ENCODE measurements around the gene ITPR2. TPM values are rescaled to one million over a fixed set of nuclear protein-coding genes. Genes with fewer than 3 reads are reported as not detected.

Gene ITPR2
- total and polyA plus RNA-seq, 2 experiments from 2014 or later, result 5.0 to 9.1 TPM

DNA sequence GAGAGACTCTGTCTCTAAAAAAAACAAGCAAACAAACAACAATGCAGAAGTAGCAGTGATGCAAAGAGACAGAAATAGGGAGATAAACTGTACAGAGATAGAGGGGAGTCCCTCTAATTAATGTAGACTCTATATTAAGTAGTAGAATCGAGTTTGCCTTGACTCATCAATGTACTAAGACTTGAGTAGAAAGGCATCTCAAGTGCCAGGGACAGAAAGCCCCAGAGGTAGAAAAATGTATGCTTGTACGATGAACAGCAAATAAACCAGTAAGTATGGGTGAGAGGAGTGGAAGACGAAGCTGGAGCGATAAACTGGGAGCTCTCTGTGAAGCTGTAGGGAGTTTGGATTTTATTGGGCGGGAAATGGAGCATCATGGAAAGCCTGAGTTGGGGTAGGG lies 429.4 kb downstream of the ITPR2 start:
- H3K4me3 ChIP-seq, result no peak overlapping the region
- TF ChIP-seq EZH2phosphoT487 (IDR thresholded peaks at IDR 0.05; ENCODE audit: insufficient read depth, low read depth) (no peak), EZH2 (IDR thresholded peaks at IDR 0.05; ENCODE audit: insufficient read depth, poor library complexity, severe bottlenecking) (no peak)
- H2AFZ ChIP-seq, result no peak overlapping the region
- no peak for DNase-seq
- H3K27ac ChIP-seq, result no peak overlapping the region
- no peaks in the 10 kb centered on the region for H3K9me2 ChIP-seq (ENCODE audit: insufficient read depth)
- H3K79me2 ChIP-seq (ENCODE audit: insufficient read depth), result no peaks in the 10 kb centered on the region
- H3K4me1 ChIP-seq (ENCODE audit: insufficient read depth), result no peaks in the 10 kb centered on the region
- H3K9ac ChIP-seq, result no peak overlapping the region
- no peaks in the 10 kb centered on the region for H3K9me3 ChIP-seq (ENCODE audit: low read depth)
- no peaks in the 10 kb centered on the region for H4K20me1 ChIP-seq (ENCODE audit: insufficient read depth)
- H3K4me2 ChIP-seq (ENCODE audit: unreplicated experiment), result no peak overlapping the region
- in situ Hi-C loops (cut with MboI), result no loop called here
- H3K27me3 ChIP-seq (replicated peaks; ENCODE audit: insufficient read depth), result no peaks in the 10 kb centered on the region
- WGBS, 2 experiments (ENCODE audit: low coverage in 1 of 2, low lambda C conversion rate in 2 of 2, missing lambda C conversion rate in 2 of 2), result 92 to 93% methylated on average over 5 of the region's 5 CpGs
- H3K36me3 ChIP-seq (ENCODE audit: low read depth), result no peaks in the 10 kb centered on the region
- no peaks in the 10 kb centered on the region for H3F3A ChIP-seq (ENCODE audit: insufficient read depth)

- Histone ChIP-seq H3K4me3 (no peak overlapping the region), H2AFZ (no peak overlapping the region), H3K9me2 (ENCODE audit: insufficient read depth) (no peaks in the 10 kb centered on the region), H3K4me2 (ENCODE audit: unreplicated experiment) (no peak overlapping the region), H3K36me3 (ENCODE audit: low read depth) (no peaks in the 10 kb centered on the region), H3K4me1 (ENCODE audit: insufficient read depth) (no peaks in the 10 kb centered on the region), H3F3A (ENCODE audit: insufficient read depth) (no peaks in the 10 kb centered on the region), H3K27me3 (replicated peaks; ENCODE audit: insufficient read depth) (no peaks in the 10 kb centered on the region), H3K79me2 (ENCODE audit: insufficient read depth) (no peaks in the 10 kb centered on the region), H3K27ac (no peak overlapping the region), H4K20me1 (ENCODE audit: insufficient read depth) (no peaks in the 10 kb centered on the region), H3K9ac (no peak overlapping the region), H3K9me3 (ENCODE audit: low read depth) (no peaks in the 10 kb centered on the region)
- in situ Hi-C loops (cut with MboI), result no loop called here
- 66 to 76% methylated on average over 4 of the region's 4 CpGs for WGBS, 2 experiments (ENCODE audit: low coverage in 1 of 2, low lambda C conversion rate in 2 of 2, missing lambda C conversion rate in 2 of 2)
- DNase-seq, result peak; percentile 2
- TF ChIP-seq EZH2 (IDR thresholded peaks at IDR 0.05; ENCODE audit: insufficient read depth, poor library complexity, severe bottlenecking) (no peak), EZH2phosphoT487 (IDR thresholded peaks at IDR 0.05; ENCODE audit: insufficient read depth, low read depth) (no peak)
Observed at GRCh38 chr12:26402648-26403047, 430.3 kb downstream of the ITPR2 start.

DNA sequence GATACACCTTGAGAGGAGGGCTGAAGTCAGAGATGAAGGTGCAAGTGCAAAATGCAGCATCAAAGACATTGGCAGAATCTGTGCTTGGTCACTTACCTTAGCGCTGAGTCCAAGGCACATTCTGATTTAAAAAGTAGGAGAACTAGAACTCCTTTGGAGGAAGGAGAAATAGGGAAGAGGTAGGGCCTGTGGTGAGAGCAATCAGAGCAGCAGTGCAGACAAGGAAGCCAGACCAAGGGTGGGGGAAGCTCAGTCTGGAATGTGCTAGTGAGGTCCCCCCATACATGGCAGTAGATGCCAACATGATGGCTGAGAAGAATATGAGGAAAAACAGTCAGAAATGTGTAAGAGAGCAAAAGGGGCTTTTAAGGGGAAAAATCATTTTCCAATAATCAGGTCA lies 431.1 kb downstream of the ITPR2 start:
- H2AFZ ChIP-seq, result no peak overlapping the region
- H3K27ac ChIP-seq, result no peak overlapping the region
- no peaks in the 10 kb centered on the region for H3F3A ChIP-seq (ENCODE audit: insufficient read depth)
- no peaks in the 10 kb centered on the region for H3K79me2 ChIP-seq (ENCODE audit: insufficient read depth)
- no peak overlapping the region for H3K4me2 ChIP-seq (ENCODE audit: unreplicated experiment)
- H3K27me3 ChIP-seq (replicated peaks; ENCODE audit: insufficient read depth), result no peaks in the 10 kb centered on the region
- in situ Hi-C loops (cut with MboI), result no loop called here
- H3K4me3 ChIP-seq, result no peak overlapping the region
- no peaks in the 10 kb centered on the region for H3K4me1 ChIP-seq (ENCODE audit: insufficient read depth)
- DNase-seq, result no peak
- no peaks in the 10 kb centered on the region for H3K36me3 ChIP-seq (ENCODE audit: low read depth)
- TF ChIP-seq EZH2phosphoT487 (IDR thresholded peaks at IDR 0.05; ENCODE audit: insufficient read depth, low read depth) (no peak), EZH2 (IDR thresholded peaks at IDR 0.05; ENCODE audit: insufficient read depth, poor library complexity, severe bottlenecking) (no peak)
- no peak overlapping the region for H3K9ac ChIP-seq
- H3K9me2 ChIP-seq (ENCODE audit: insufficient read depth), result no peaks in the 10 kb centered on the region
- no peaks in the 10 kb centered on the region for H4K20me1 ChIP-seq (ENCODE audit: insufficient read depth)
- no peaks in the 10 kb centered on the region for H3K9me3 ChIP-seq (ENCODE audit: low read depth)
- 100% methylated on average over 1 of the region's 1 CpG for WGBS, 2 experiments (ENCODE audit: low coverage in 1 of 2, low lambda C conversion rate in 2 of 2, missing lambda C conversion rate in 2 of 2)

DNA sequence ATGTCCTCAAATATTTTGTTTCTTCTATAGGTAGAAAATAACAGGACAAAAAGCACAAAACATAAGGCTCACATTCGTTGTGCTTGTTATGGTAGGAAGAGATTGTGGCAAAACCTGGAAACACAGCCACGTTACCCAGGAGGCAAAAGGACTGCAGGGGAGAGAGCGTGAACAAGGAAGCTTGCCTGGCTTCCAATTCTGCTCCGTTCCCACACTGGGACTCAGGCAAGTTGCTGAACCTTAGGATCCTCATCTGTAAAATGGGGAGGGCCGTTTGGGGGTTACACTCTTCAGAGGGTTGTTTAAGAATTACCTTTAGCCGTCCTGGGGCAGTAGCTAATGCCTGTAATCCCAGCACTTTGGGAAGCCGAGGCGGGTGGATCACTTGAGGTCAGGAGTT lies 432.4 kb downstream of the ITPR2 start:
- TF ChIP-seq EZH2phosphoT487 (IDR thresholded peaks at IDR 0.05; ENCODE audit: insufficient read depth, low read depth), result no peak
- TF ChIP-seq EZH2 (IDR thresholded peaks at IDR 0.05; ENCODE audit: insufficient read depth, poor library complexity, severe bottlenecking), result no peak
- Histone ChIP-seq H3K36me3 (ENCODE audit: low read depth) (no peaks in the 10 kb centered on the region), H3K79me2 (ENCODE audit: insufficient read depth) (no peaks in the 10 kb centered on the region), H3K4me2 (ENCODE audit: unreplicated experiment) (no peak overlapping the region), H2AFZ (no peak overlapping the region), H3K27ac (no peak overlapping the region), H4K20me1 (ENCODE audit: insufficient read depth) (no peaks in the 10 kb centered on the region), H3K9me3 (ENCODE audit: low read depth) (no peaks in the 10 kb centered on the region), H3K9ac (no peak overlapping the region), H3K27me3 (replicated peaks; ENCODE audit: insufficient read depth) (no peaks in the 10 kb centered on the region), H3K4me1 (ENCODE audit: insufficient read depth) (no peaks in the 10 kb centered on the region), H3F3A (ENCODE audit: insufficient read depth) (no peaks in the 10 kb centered on the region), H3K9me2 (ENCODE audit: insufficient read depth) (no peaks in the 10 kb centered on the region), H3K4me3 (no peak overlapping the region)
- in situ Hi-C loops (cut with MboI), result no loop called here
- no peak for DNase-seq
- WGBS, 2 experiments (ENCODE audit: low coverage in 1 of 2, low lambda C conversion rate in 2 of 2, missing lambda C conversion rate in 2 of 2), result 87 to 89% methylated on average over 8 of the region's 8 CpGs

- Histone ChIP-seq H3K4me1 (ENCODE audit: insufficient read depth) (no peaks in the 10 kb centered on the region), H2AFZ (no peak overlapping the region), H3K4me2 (ENCODE audit: unreplicated experiment) (no peak overlapping the region), H3K79me2 (ENCODE audit: insufficient read depth) (no peaks in the 10 kb centered on the region), H3K9ac (no peak overlapping the region), H3K9me2 (ENCODE audit: insufficient read depth) (no peaks in the 10 kb centered on the region), H3K27me3 (replicated peaks; ENCODE audit: insufficient read depth) (no peaks in the 10 kb centered on the region), H3K36me3 (ENCODE audit: low read depth) (no peaks in the 10 kb centered on the region), H4K20me1 (ENCODE audit: insufficient read depth) (no peaks in the 10 kb centered on the region), H3F3A (ENCODE audit: insufficient read depth) (no peaks in the 10 kb centered on the region), H3K4me3 (no peak overlapping the region), H3K9me3 (ENCODE audit: low read depth) (no peaks in the 10 kb centered on the region), H3K27ac (no peak overlapping the region)
- in situ Hi-C loops (cut with MboI), result no loop called here
- no peak for DNase-seq
- TF ChIP-seq EZH2 (IDR thresholded peaks at IDR 0.05; ENCODE audit: insufficient read depth, poor library complexity, severe bottlenecking) (no peak), EZH2phosphoT487 (IDR thresholded peaks at IDR 0.05; ENCODE audit: insufficient read depth, low read depth) (no peak)
- 94 to 97% methylated on average over 1 of the region's 1 CpG for WGBS, 2 experiments (ENCODE audit: low coverage in 1 of 2, low lambda C conversion rate in 2 of 2, missing lambda C conversion rate in 2 of 2)
Observed at GRCh38 chr12:26399381-26399780, 433.6 kb downstream of the ITPR2 start.
